ENCODE data around the gene SPON1.

DNA sequence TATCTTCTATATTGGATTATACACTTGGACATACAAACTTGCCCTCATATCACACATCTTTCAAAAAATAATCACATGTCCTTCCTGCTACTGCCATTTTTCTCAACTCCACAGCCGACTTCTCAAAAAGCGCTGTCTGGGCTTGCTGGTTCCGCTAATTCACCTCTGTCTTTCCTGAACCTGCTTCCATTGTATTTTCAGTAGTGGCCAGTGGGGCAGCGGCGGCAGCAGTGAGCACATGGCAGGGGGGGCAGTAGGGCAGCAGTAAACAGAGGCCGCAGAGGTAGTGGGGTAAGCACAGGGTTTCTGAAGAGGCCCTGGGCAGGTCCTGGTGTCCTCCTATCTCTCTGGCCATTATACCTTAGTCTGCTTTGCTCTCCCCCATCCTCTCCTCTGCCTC lies 270.1 kb downstream of the SPON1 start:
- TF ChIP-seq, protein P1, sequence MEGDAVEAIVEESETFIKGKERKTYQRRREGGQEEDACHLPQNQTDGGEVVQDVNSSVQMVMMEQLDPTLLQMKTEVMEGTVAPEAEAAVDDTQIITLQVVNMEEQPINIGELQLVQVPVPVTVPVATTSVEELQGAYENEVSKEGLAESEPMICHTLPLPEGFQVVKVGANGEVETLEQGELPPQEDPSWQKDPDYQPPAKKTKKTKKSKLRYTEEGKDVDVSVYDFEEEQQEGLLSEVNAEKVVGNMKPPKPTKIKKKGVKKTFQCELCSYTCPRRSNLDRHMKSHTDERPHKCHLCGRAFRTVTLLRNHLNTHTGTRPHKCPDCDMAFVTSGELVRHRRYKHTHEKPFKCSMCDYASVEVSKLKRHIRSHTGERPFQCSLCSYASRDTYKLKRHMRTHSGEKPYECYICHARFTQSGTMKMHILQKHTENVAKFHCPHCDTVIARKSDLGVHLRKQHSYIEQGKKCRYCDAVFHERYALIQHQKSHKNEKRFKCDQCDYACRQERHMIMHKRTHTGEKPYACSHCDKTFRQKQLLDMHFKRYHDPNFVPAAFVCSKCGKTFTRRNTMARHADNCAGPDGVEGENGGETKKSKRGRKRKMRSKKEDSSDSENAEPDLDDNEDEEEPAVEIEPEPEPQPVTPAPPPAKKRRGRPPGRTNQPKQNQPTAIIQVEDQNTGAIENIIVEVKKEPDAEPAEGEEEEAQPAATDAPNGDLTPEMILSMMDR (IDR thresholded peaks at IDR 0.05; ENCODE audit: low read depth, low read length, missing input control): no peak
- TF ChIP-seq RAD21 (IDR thresholded peaks at IDR 0.05) (peak in 1 of 2 donors; percentile 32), JUND (IDR thresholded peaks at IDR 0.05) (no peak)
- TF ChIP-seq, protein P2, sequence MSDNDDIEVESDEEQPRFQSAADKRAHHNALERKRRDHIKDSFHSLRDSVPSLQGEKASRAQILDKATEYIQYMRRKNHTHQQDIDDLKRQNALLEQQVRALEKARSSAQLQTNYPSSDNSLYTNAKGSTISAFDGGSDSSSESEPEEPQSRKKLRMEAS (IDR thresholded peaks at IDR 0.05): no peak
- TF ChIP-seq, protein P3, sequence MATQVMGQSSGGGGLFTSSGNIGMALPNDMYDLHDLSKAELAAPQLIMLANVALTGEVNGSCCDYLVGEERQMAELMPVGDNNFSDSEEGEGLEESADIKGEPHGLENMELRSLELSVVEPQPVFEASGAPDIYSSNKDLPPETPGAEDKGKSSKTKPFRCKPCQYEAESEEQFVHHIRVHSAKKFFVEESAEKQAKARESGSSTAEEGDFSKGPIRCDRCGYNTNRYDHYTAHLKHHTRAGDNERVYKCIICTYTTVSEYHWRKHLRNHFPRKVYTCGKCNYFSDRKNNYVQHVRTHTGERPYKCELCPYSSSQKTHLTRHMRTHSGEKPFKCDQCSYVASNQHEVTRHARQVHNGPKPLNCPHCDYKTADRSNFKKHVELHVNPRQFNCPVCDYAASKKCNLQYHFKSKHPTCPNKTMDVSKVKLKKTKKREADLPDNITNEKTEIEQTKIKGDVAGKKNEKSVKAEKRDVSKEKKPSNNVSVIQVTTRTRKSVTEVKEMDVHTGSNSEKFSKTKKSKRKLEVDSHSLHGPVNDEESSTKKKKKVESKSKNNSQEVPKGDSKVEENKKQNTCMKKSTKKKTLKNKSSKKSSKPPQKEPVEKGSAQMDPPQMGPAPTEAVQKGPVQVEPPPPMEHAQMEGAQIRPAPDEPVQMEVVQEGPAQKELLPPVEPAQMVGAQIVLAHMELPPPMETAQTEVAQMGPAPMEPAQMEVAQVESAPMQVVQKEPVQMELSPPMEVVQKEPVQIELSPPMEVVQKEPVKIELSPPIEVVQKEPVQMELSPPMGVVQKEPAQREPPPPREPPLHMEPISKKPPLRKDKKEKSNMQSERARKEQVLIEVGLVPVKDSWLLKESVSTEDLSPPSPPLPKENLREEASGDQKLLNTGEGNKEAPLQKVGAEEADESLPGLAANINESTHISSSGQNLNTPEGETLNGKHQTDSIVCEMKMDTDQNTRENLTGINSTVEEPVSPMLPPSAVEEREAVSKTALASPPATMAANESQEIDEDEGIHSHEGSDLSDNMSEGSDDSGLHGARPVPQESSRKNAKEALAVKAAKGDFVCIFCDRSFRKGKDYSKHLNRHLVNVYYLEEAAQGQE (IDR thresholded peaks at IDR 0.05): no peak
